ENCODE data around the gene EPSTI1.

The EPSTI1 gene

DNA sequence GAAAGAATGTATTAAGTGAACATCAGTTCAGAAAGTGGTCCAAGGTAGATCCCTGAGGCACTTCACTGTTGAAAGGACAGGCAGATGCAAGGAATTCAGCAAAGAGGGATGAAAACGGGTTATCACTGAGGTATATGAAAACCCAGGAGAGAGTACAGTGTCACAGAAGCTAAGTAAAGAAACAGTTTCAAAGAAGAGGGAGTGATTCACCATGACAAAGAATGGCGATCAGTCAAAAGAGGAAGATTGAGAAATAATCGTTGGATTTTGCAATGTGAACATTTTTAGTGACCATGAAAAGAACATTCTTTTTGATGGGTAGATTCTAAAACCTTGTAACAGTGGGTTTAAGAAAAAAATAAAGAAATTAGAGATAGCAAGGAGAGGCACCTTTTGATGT, 99.3 kb downstream of the EPSTI1 start:
- peak; percentile 89 for DNase-seq (ENCODE audit: low read depth)
- H3K4me3 ChIP-seq (ENCODE audit: control insufficient read depth, low read depth, low read length) = no peak overlapping the region
- TF ChIP-seq, protein P1, sequence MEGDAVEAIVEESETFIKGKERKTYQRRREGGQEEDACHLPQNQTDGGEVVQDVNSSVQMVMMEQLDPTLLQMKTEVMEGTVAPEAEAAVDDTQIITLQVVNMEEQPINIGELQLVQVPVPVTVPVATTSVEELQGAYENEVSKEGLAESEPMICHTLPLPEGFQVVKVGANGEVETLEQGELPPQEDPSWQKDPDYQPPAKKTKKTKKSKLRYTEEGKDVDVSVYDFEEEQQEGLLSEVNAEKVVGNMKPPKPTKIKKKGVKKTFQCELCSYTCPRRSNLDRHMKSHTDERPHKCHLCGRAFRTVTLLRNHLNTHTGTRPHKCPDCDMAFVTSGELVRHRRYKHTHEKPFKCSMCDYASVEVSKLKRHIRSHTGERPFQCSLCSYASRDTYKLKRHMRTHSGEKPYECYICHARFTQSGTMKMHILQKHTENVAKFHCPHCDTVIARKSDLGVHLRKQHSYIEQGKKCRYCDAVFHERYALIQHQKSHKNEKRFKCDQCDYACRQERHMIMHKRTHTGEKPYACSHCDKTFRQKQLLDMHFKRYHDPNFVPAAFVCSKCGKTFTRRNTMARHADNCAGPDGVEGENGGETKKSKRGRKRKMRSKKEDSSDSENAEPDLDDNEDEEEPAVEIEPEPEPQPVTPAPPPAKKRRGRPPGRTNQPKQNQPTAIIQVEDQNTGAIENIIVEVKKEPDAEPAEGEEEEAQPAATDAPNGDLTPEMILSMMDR (conservative IDR thresholded peaks at IDR 0.05; ENCODE audit: control insufficient read depth, insufficient read depth, low read depth, low read length) = no peak

DNA sequence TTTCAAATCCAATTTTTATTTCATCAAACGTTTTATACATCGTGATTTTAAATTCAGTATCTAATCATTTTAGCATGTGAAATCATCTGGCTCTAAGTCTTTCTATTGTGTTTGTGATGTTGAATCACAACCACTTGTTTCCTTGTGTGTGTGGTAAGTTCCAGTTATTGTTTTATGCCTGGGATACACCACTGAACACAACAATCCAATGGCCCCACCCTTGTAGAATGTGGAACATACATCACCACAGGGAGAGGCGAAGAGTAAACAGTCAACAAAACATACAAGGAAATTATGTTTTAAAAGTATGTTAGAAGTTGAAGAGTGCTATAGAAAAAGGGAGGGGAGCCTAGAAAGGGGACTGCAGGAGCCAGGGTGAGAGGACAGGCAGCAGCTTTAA, 100.5 kb downstream of the EPSTI1 start:
- TF ChIP-seq, protein P1 (conservative IDR thresholded peaks at IDR 0.05; ENCODE audit: control insufficient read depth, insufficient read depth, low read depth, low read length) = no peak
- DNase-seq (ENCODE audit: low read depth) = no peak
- no peak overlapping the region for H3K4me3 ChIP-seq (ENCODE audit: control insufficient read depth, low read depth, low read length)

GRCh38 chr13:42885325-42885724, 106.7 kb downstream of the EPSTI1 start:
- no peak overlapping the region for H3K4me3 ChIP-seq (ENCODE audit: control insufficient read depth, low read depth, low read length)
- no peak for DNase-seq (ENCODE audit: low read depth)
- TF ChIP-seq, protein P1 (conservative IDR thresholded peaks at IDR 0.05; ENCODE audit: control insufficient read depth, insufficient read depth, low read depth, low read length) = no peak

DNA sequence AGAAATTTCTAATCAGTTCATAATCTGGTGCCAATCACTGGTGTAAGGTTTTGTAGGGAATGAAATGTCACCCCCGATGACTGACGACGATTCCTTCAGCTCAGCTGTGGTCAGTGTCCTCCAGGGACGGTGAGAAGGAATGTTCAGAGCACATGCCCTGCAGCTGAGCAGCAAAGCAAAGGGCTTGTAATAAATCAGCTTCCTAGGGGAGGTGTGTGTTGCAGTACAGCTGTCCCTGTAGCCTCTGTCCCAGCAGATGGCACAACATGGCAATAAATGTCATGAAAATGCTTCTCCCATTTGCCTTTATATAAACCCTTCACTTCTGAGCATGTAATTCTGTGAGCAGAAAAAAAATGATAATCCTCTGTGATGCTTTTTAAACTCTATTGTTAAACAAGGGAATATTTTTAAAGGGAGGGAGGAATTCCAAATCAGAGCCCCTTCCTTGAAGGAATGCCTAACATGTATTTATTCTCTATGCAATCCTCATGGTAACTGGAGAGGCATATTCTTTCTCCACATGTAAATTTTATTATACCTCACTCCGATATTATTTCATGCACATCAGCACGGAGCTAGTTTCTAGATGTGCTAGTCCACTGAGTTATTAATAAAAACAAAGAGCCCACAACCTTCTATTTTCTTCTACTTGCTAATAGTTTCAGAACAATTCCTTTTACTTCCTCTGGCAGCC, 108.1 kb downstream of the EPSTI1 start:
- TF ChIP-seq, protein P1 (conservative IDR thresholded peaks at IDR 0.05; ENCODE audit: control insufficient read depth, insufficient read depth, low read depth, low read length) = peak; percentile 19
- no peak overlapping the region for H3K4me3 ChIP-seq (ENCODE audit: control insufficient read depth, low read depth, low read length)
- DNase-seq (ENCODE audit: low read depth) = peak; percentile 82

DNA sequence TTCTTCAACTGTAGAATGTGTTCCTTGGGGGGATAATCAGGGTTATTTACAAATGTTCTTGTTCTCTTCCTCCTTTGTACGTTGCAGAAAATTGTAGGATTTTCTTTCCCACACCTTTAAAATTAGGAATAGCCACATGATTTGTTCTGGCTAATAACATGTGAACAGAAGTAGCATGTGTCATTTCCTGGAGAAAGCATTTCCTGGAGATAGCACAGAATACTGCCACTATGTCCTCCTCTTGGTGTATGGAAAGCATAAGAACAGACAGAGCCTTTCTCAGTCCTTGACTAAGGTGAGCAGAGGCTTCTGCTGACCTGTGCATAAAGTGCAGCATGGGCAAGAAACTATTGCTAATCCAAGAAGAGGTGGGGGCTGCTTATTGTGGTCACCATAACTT, 108.9 kb downstream of the EPSTI1 start:
- no peak overlapping the region for H3K4me3 ChIP-seq (ENCODE audit: control insufficient read depth, low read depth, low read length)
- peak; percentile 38 for DNase-seq (ENCODE audit: low read depth)
- TF ChIP-seq, protein P1 (conservative IDR thresholded peaks at IDR 0.05; ENCODE audit: control insufficient read depth, insufficient read depth, low read depth, low read length) = no peak

GRCh38 chr13:42880056-42880605, 111.9 kb downstream of the EPSTI1 start:
- TF ChIP-seq, protein P1 (conservative IDR thresholded peaks at IDR 0.05; ENCODE audit: control insufficient read depth, insufficient read depth, low read depth, low read length) = no peak
- peak; percentile 30 for DNase-seq (ENCODE audit: low read depth)
- H3K4me3 ChIP-seq (ENCODE audit: control insufficient read depth, low read depth, low read length) = no peak overlapping the region

Measured in fibroblast of mammary gland (primary cell).